Erythroblast (primary cell): ENCODE measurements around the gene SLC10A7.

Experiments
- GATA1 ChIP-seq: IDR thresholded peaks from 2 replicates; pipeline ENCODE4 v1.6.1; 2011; ENCODE audit warnings: low read depth, mild to moderate bottlenecking, control low read depth, low read length, moderate library complexity
- POLR2A ChIP-seq: IDR thresholded peaks from 2 replicates; pipeline ENCODE4 v1.6.1; 2011; ENCODE audit warnings: mild to moderate bottlenecking, low read length

DNA sequence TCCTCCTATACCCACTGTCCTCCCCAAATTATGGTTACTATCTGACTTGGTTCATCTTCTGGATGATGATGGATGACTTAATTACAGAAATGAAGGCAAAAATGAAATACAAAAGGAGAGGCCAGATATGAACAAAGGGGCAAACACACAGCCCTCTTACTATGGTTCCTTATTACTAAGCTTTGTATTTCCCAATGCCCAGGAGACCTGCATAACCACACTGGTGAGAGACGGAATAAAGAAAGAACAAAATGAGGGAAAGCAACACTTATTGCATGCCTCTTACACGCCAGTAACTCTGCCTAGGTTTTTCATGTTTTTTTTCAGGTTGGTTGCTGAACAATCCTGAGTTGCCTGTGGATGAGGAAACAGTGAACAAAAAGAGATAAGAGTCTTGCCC, 120.5 kb downstream of the SLC10A7 start:
- TF ChIP-seq POLR2A, result no peak
- TF ChIP-seq GATA1, result no peak
